ENCODE data around the gene DAB2IP. TPM values are rescaled to one million over a fixed set of nuclear protein-coding genes. Genes with fewer than 3 reads are reported as not detected.
A peak's percentile ranks its signal among the peaks of the same experiment; 100 is the strongest.

DAB2IP gene
- polyA plus RNA-seq, 3 donors: 37.9 to 51.6 (median 38.7) TPM

- DNase-seq (ENCODE audit: extremely low read depth in 1 of 11, low read depth in 9 of 11, low spot score in 4 of 11): no peak
Observed at GRCh38 chr9:121708768-121709488, 57.5 kb downstream of the DAB2IP start.

- DNase-seq (ENCODE audit: extremely low read depth in 1 of 11, low read depth in 9 of 11, low spot score in 4 of 11): no peak
Observed at GRCh38 chr9:121709798-121710197, 58.4 kb downstream of the DAB2IP start.

DNA sequence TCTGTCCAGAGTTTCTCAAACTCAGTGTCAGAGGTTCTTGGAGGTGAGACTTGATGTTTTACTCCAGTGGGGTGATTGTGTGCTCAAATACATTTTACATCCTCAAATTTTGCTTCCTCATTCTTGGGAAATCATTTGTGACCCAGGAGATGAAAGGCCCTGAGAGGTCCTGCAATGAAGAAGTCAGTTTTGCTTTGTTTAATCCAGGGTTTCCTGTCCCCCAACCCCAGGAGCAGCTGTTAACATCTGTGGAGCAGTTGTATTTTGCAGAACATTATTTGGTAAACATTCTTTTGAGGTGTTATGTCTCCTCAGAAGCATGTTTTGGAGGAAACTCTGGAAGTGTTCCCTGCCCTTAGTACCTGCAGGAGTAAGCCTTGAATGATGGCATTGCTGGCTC is 59.8 kb downstream of the DAB2IP start:
- DNase-seq (ENCODE audit: extremely low read depth in 1 of 11, low read depth in 9 of 11, low spot score in 4 of 11): no peak

GRCh38 chr9:121711797-121712196 is 60.4 kb downstream of the DAB2IP start:
- no peak for DNase-seq (ENCODE audit: extremely low read depth in 1 of 11, low read depth in 9 of 11, low spot score in 4 of 11)

DNA sequence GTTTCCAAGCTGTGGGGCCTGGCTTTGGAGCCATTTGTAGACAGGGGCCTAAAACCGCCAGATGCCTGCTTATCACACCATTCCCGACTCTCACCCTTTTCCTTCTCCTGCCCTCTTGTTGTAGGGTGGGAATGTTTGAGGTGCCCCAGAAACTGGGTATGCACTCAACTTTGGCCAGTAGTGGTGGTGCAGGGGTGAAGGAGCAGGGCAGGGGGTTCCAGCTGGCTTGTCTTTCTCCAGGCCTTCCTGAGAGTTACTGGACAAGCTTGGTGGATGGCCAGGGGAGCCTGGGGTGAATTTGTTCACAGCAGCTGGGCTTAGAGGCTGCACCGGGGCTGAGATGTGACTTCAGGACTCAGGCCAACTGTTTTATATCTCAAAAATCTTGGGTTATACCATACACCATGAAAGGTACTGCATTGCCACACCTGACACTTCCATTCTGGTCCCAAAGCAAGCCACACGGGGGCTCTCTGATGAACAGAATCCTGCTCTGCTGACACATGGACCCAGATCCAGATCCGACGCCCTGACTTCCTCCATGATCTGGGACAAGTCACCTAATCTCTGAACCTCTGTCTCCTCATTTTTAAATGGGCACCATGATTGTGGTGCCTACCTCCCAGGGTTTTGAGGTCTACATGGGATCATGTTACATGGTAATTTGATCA is 62.1 kb downstream of the DAB2IP start:
- no peak for DNase-seq (ENCODE audit: extremely low read depth in 1 of 11, low read depth in 9 of 11, low spot score in 4 of 11)

DNA sequence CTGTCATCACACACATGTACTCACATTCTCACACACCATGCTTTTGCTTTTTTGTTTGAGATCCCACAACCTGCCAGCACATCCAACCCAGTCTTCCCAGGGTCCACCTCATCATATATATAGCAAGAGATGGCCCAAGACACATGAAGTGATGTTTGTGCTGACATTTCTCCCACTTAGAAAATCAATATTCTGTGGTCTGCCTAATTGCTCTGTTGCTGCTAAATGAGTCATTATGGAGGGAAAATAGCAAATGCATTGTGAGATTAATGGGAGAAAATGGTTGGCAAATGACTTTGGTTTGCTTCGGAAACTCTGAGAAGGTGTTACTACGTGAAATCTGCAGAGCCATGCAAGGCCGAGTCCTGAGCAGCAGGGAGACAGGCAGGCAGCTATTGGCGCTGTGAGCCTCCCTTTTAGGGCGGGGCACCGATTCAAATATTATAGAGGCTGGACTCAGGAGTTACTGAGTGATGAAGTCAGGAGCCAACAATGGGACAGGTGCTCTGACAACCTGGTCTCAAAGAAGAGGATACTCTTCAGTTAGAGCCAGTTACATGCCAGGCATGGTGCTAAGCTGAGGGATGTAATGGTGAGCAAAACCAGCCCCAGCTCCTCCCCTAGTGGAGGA is 62.8 kb downstream of the DAB2IP start:
- DNase-seq (ENCODE audit: extremely low read depth in 1 of 11, low read depth in 9 of 11, low spot score in 4 of 11): no peak

DNA sequence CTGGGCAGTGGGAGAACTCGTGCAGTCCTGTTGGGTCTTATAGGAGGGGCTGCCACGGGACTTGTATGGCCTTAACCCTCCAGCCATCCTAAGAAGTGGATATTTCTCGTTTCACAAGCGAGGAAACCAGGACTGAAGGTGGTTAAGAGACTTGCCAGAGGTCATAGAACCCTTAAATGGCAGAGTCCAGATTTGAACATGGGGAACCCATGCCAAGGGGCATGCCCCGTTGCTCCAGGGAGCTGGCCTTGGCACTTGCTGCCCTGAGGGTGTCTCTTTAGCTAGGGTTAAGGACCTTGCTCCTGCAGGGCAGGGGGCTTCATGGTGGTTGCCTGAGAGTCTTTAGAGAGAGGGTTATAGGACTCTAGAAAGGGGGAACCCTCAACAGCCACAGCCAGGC is 63.4 kb downstream of the DAB2IP start:
- no peak for DNase-seq (ENCODE audit: extremely low read depth in 1 of 11, low read depth in 9 of 11, low spot score in 4 of 11)

- no peak for DNase-seq (ENCODE audit: extremely low read depth in 1 of 11, low read depth in 9 of 11, low spot score in 4 of 11)
Observed at GRCh38 chr9:121717141-121717991, 65.9 kb downstream of the DAB2IP start.

DNA sequence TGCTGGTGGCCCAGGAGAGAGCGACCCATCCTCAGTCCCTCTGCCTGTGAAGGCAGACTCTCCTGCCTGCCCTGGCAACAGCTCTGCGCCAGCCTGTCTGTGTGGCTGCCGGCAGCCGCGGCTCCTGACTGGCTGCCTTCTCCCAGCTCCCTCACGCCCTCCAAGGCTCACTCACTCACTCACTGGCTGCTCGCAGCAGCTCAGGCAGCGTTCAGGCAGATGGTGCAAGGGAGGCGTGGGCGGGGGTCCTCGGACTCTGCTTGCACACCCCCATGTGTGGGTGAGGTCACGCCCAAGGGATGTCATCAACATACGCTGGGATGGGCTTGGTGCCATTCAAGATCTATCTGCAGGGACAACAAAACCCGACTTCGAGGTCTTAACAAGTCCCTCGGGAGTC is 66.7 kb downstream of the DAB2IP start:
- DNase-seq (ENCODE audit: extremely low read depth in 1 of 11, low read depth in 9 of 11, low spot score in 4 of 11): peak in 3 of 11 donors; percentile 41 to 53 (median 44)

DNA sequence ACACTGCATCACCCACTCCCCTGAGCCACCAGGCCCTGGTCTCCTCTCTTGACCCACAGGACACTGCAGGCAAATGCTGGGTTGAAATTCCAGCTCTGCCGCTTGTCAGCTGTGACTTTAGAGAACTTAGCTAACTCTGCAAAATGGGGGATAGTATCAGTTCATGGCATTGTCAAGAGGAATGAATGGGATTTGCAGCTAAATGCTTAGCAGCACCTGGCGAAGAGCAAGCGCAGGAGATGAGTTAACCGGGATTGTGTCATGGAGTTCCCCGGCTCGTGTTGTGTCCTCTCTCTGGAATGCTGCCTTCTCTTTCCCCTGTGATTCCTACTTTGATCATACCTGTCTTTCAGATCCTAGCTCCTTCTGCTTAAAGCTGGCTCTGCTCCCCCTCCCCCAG is 67.1 kb downstream of the DAB2IP start:
- no peak for DNase-seq (ENCODE audit: extremely low read depth in 1 of 11, low read depth in 9 of 11, low spot score in 4 of 11)

DNA sequence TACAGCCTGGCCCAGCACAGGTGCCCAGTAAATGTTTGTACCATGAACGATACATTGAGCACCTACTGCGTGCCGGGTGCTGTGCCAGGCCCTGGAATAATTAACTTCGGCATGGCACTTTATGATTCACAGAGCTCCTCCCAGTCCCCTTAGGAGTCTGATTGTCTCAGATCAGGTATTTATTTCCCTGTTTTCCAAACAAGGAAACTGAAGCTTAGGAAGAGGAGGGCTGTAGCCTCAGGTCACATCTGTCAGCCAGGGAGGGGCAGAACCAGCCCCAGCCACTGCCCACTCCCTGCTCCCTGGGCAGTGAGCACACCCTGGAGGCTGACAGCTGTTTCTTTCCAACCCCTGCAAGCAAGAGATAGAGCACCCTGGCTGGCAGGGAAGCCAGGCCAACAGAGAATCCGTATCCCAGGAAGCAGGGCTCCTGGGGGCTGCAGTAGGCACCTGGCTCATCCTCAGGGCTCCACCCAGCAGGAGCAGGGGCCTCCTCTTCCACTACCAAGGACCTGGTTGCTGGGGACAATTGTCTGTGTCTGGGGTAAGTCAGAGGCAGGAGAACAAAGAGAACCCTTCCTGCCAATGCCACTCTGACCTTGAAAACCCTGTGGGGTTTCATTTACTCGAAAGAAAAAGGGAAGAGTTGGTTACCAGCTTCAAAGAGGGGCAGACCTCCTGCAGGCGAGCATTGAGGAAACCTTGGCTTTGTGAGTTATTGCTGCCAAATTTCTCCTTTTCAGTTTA is 69.0 kb downstream of the DAB2IP start:
- no peak for DNase-seq (ENCODE audit: extremely low read depth in 1 of 11, low read depth in 9 of 11, low spot score in 4 of 11)

- no peak for DNase-seq (ENCODE audit: extremely low read depth in 1 of 11, low read depth in 9 of 11, low spot score in 4 of 11)
Observed at GRCh38 chr9:121721058-121721350, 69.6 kb downstream of the DAB2IP start.

- DNase-seq (ENCODE audit: extremely low read depth in 1 of 11, low read depth in 9 of 11, low spot score in 4 of 11): no peak
Observed at GRCh38 chr9:121721770-121722169, 70.3 kb downstream of the DAB2IP start.

- DNase-seq (ENCODE audit: extremely low read depth in 1 of 11, low read depth in 9 of 11, low spot score in 4 of 11): peak in 1 of 11 donors; percentile 46
Observed at GRCh38 chr9:121725008-121725775, 73.8 kb downstream of the DAB2IP start.

DNA sequence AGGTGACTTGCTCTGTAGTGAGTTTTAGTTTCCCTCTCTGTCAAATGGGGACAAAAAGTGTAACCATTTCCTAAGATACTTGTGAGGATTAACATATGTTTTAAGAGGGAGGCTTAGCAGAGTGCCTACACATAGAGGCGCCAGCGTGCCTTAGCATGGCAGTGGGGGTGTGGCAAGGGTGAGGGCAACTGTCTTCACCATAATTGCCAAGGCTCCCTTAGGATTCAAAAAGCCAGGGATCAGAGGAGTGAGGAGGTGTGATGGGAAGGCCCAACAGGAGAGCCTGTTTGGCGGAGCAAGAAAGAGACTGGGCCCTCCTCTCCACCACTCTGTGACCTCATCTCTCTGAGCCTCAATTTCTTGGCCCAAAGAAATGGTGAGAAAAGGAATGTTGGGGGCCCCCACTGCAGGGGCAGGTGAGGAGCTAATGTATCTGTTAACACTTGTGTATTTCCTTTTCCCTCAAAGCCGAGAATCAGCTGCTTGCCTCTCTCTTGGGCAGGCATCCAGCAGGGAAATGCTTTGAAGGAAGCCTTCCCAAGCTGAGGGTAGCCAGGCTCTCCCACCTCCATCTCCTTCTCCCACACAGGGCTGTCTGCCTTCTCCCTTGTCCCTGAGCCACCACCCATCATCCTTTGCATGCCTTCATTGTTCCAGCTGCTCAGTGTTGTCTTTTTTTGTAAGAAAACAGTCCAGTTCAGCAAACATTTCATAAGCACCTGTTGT is 76.0 kb downstream of the DAB2IP start:
- DNase-seq (ENCODE audit: extremely low read depth in 1 of 11, low read depth in 9 of 11, low spot score in 4 of 11): no peak

GRCh38 chr9:121728916-121729315 is 77.5 kb downstream of the DAB2IP start:
- no peak for DNase-seq (ENCODE audit: extremely low read depth in 1 of 11, low read depth in 9 of 11, low spot score in 4 of 11)

DNA sequence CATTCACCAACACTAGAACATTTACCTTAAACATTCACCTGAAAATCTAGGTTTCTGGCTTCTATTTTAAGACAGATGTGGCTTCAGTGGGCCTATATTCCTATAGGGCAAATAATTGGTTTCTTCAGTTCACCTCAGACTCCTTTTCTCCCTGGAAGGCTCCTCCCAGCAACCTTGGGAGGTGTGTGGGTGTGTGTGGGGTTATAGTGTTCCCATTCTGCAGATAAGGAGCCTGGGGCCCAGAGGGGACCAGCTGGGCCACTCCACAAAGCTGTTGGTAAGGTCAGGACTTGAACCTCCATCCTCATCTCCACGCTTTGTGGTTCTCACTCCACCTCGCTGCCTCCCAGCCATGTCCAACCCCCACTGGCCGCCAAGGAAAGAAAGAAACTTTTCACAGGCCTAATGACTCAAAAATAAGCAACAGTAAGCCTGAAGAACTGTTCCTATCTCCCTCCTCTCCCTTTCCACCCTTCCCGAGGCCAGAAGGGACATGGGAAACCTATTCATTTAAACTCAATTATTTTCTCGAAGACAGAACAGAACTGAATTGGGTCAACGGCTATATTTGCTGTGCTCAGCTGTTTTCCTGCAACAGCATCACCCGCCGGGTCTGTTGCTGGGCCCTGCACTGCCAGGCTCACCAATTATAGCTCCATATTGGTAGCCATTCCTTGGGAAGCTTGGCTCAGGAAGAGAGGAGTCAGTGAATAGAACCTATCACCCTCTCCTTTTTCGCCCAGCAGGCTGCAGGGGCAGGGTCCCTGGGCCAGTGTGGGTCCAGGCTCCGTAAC is 78.5 kb downstream of the DAB2IP start:
- DNase-seq (ENCODE audit: extremely low read depth in 1 of 11, low read depth in 9 of 11, low spot score in 4 of 11): no peak
